ENCODE data around the gene IRX2.

- TF ChIP-seq CTCF (IDR thresholded peaks at IDR 0.05): no peak
- no peak for TF ChIP-seq POLR2AphosphoS5 (IDR thresholded peaks at IDR 0.05)
These were observed 25.1 kb upstream of the IRX2 start for GRCh38 chr5:2776337-2777302.

Data from suprapubic skin (tissue), 3 donors.